IPS-18a (cell line): ENCODE results near the gene ZNF33B.
A peak's percentile ranks its signal among the peaks of the same experiment; 100 is the strongest.

Experiments
- H3K27ac ChIP-seq: one replicate; pipeline ENCODE4 v1.5.1; 2013; ENCODE audit warnings: low read length
- H3K27me3 ChIP-seq: one replicate; pipeline ENCODE4 v1.6.1; 2013; ENCODE audit warnings: mild to moderate bottlenecking, low read length; ENCODE audit not compliant: control insufficient read depth, insufficient read depth
- H3K36me3 ChIP-seq: one replicate; pipeline ENCODE4 v1.6.1; 2013; ENCODE audit warnings: low read depth, low read length; ENCODE audit not compliant: control insufficient read depth
- H3K4me1 ChIP-seq: one replicate; pipeline ENCODE4 v1.6.1; 2013; ENCODE audit warnings: low read depth, low read length; ENCODE audit not compliant: control insufficient read depth
- H3K4me3 ChIP-seq: one replicate; pipeline ENCODE4 v1.5.1; 2013; ENCODE audit warnings: low read length
- H3K9ac ChIP-seq: one replicate; pipeline ENCODE4 v1.6.1; 2013; ENCODE audit warnings: mild to moderate bottlenecking, low read length, moderate library complexity
- H3K9me3 ChIP-seq: one replicate; pipeline ENCODE4 v1.6.1; 2013; ENCODE audit warnings: low read depth, low read length; ENCODE audit not compliant: control insufficient read depth

The ZNF33B gene

GRCh38 chr10:42645103-42645502 lies 6.7 kb upstream of the ZNF33B start:
- no peaks in the 10 kb centered on the region for H3K27me3 ChIP-seq
- H3K9me3 ChIP-seq = peaks cover 21% of the 10 kb centered on the region
- no peaks in the 10 kb centered on the region for H3K4me1 ChIP-seq
- H3K36me3 ChIP-seq = no peaks in the 10 kb centered on the region
- no peak overlapping the region for H3K9ac ChIP-seq
- no peak overlapping the region for H3K4me3 ChIP-seq
- no peak overlapping the region for H3K27ac ChIP-seq

GRCh38 chr10:42640610-42641229 lies 2.4 kb upstream of the ZNF33B start:
- no peaks in the 10 kb centered on the region for H3K36me3 ChIP-seq
- no peak overlapping the region for H3K9ac ChIP-seq
- H3K27me3 ChIP-seq = no peaks in the 10 kb centered on the region
- peaks cover 8% of the 10 kb centered on the region for H3K4me1 ChIP-seq
- H3K27ac ChIP-seq = no peak overlapping the region
- H3K4me3 ChIP-seq = no peak overlapping the region
- H3K9me3 ChIP-seq = peaks cover 11% of the 10 kb centered on the region

- H3K27ac ChIP-seq = no peak overlapping the region
- H3K9me3 ChIP-seq = no peaks in the 10 kb centered on the region
- peak overlapping the region; percentile 97 for H3K9ac ChIP-seq
- peaks cover 8% of the 10 kb centered on the region for H3K4me1 ChIP-seq
- no peaks in the 10 kb centered on the region for H3K36me3 ChIP-seq
- H3K4me3 ChIP-seq = peak overlapping the region; percentile 87
- H3K27me3 ChIP-seq = no peaks in the 10 kb centered on the region
These were observed 476 bp upstream of the ZNF33B start for GRCh38 chr10:42638821-42639270.

- Histone ChIP-seq H3K9ac (peak overlapping the region; percentile 97), H3K9me3 (no peaks in the 10 kb centered on the region), H3K4me1 (peaks cover 8% of the 10 kb centered on the region), H3K27ac (peak overlapping the region; percentile 41), H3K36me3 (peaks cover 3% of the 10 kb centered on the region), H3K4me3 (peak overlapping the region; percentile 87), H3K27me3 (no peaks in the 10 kb centered on the region)
These were observed 719 bp downstream of the ZNF33B start for GRCh38 chr10:42637648-42638054.

GRCh38 chr10:42637142-42637541 lies 1.2 kb downstream of the ZNF33B start:
- Histone ChIP-seq H3K4me3 (peak overlapping the region; percentile 87), H3K27me3 (no peaks in the 10 kb centered on the region), H3K27ac (peak overlapping the region; percentile 41), H3K36me3 (peaks cover 8% of the 10 kb centered on the region), H3K4me1 (peaks cover 8% of the 10 kb centered on the region), H3K9ac (peak overlapping the region; percentile 97), H3K9me3 (no peaks in the 10 kb centered on the region)

- Histone ChIP-seq H3K27me3 (no peaks in the 10 kb centered on the region), H3K27ac (no peak overlapping the region), H3K4me3 (no peak overlapping the region), H3K36me3 (peaks cover 26% of the 10 kb centered on the region), H3K4me1 (peaks cover 8% of the 10 kb centered on the region), H3K9me3 (no peaks in the 10 kb centered on the region), H3K9ac (no peak overlapping the region)
These were observed 3.3 kb downstream of the ZNF33B start for GRCh38 chr10:42635098-42635497.

GRCh38 chr10:42632564-42632963 lies 5.8 kb downstream of the ZNF33B start:
- Histone ChIP-seq H3K27ac (no peak overlapping the region), H3K9ac (no peak overlapping the region), H3K9me3 (no peaks in the 10 kb centered on the region), H3K4me1 (peaks cover 7% of the 10 kb centered on the region), H3K4me3 (no peak overlapping the region), H3K36me3 (peaks cover 38% of the 10 kb centered on the region), H3K27me3 (no peaks in the 10 kb centered on the region)

GRCh38 chr10:42630537-42631134 lies 7.7 kb downstream of the ZNF33B start:
- Histone ChIP-seq H3K9me3 (no peaks in the 10 kb centered on the region), H3K36me3 (peaks cover 45% of the 10 kb centered on the region), H3K4me1 (no peaks in the 10 kb centered on the region), H3K9ac (no peak overlapping the region), H3K4me3 (no peak overlapping the region), H3K27me3 (no peaks in the 10 kb centered on the region), H3K27ac (no peak overlapping the region)

GRCh38 chr10:42623929-42624328 lies 14.4 kb downstream of the ZNF33B start:
- H3K4me3 ChIP-seq = no peak overlapping the region
- H3K4me1 ChIP-seq = no peaks in the 10 kb centered on the region
- no peaks in the 10 kb centered on the region for H3K9me3 ChIP-seq
- no peak overlapping the region for H3K27ac ChIP-seq
- H3K36me3 ChIP-seq = peaks cover 27% of the 10 kb centered on the region
- H3K27me3 ChIP-seq = no peaks in the 10 kb centered on the region
- no peak overlapping the region for H3K9ac ChIP-seq

GRCh38 chr10:42618424-42618823 lies 19.9 kb downstream of the ZNF33B start:
- peaks cover 24% of the 10 kb centered on the region for H3K36me3 ChIP-seq
- H3K27ac ChIP-seq = no peak overlapping the region
- no peaks in the 10 kb centered on the region for H3K4me1 ChIP-seq
- H3K4me3 ChIP-seq = no peak overlapping the region
- H3K27me3 ChIP-seq = no peaks in the 10 kb centered on the region
- no peak overlapping the region for H3K9ac ChIP-seq
- H3K9me3 ChIP-seq = no peaks in the 10 kb centered on the region

- no peaks in the 10 kb centered on the region for H3K4me1 ChIP-seq
- H3K9me3 ChIP-seq = no peaks in the 10 kb centered on the region
- H3K27me3 ChIP-seq = no peaks in the 10 kb centered on the region
- H3K27ac ChIP-seq = no peak overlapping the region
- H3K4me3 ChIP-seq = no peak overlapping the region
- peaks cover 21% of the 10 kb centered on the region for H3K36me3 ChIP-seq
- H3K9ac ChIP-seq = no peak overlapping the region
These were observed 23.0 kb downstream of the ZNF33B start for GRCh38 chr10:42615419-42615818.

- no peak overlapping the region for H3K4me3 ChIP-seq
- H3K36me3 ChIP-seq = peaks cover 8% of the 10 kb centered on the region
- no peaks in the 10 kb centered on the region for H3K4me1 ChIP-seq
- no peaks in the 10 kb centered on the region for H3K27me3 ChIP-seq
- no peaks in the 10 kb centered on the region for H3K9me3 ChIP-seq
- no peak overlapping the region for H3K9ac ChIP-seq
- H3K27ac ChIP-seq = no peak overlapping the region
These were observed 28.5 kb downstream of the ZNF33B start for GRCh38 chr10:42609872-42610271.
